GM19463 (cell line): ENCODE measurements around the gene MS4A15.

ENCODE experiments used
- ATAC-seq: cut with Tn5 transposase; IDR thresholded peaks from one replicate; pipeline ENCODE4 v1.9.1; 2021; ENCODE audit warnings: mild to moderate bottlenecking, moderate library complexity; ENCODE audit not compliant: unreplicated experiment

MS4A15 gene

DNA sequence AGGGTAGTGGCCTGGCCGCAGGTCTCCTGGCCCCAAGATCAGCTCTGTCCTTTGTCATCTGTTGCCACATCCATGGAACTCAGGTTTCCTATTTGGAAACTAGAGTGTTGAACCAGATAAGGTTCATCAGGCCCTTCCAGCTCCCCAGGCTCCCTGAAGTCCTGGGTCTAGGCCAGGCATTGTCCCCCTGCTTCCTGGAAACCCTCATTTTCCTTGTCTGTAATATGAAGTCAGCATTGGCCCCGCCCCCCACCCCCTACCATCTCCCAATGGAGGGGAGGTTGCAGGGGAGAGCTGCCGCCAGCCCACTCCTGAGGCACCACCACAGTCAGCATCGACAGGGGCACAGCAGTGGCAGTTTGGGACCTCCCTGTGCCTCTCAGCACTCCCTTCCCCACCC, 19.5 kb downstream of the MS4A15 start:
- ATAC-seq: no peak

- ATAC-seq: no peak
These were observed 20.4 kb downstream of the MS4A15 start for GRCh38 chr11:60777106-60777505.

GRCh38 chr11:60777572-60777971, 20.9 kb downstream of the MS4A15 start:
- ATAC-seq: no peak

DNA sequence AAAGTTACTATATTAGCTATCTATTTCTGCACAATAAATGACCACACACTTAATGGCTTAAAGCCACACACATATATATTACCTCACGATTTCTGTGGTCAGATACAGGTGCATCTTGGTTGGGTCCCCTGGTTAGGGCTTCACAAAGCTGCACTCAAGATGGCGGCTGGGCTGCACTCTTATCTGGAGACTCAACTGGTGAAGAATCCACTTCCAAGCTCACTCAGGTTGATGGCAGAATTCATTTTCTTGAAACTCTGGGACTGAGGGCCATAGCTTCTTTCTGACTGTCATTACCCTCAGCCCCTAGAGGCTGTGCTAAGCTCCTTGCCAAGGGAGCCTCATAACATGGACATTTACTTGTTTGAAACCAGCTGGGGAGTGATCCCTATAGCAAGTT, 23.4 kb downstream of the MS4A15 start:
- ATAC-seq: no peak

DNA sequence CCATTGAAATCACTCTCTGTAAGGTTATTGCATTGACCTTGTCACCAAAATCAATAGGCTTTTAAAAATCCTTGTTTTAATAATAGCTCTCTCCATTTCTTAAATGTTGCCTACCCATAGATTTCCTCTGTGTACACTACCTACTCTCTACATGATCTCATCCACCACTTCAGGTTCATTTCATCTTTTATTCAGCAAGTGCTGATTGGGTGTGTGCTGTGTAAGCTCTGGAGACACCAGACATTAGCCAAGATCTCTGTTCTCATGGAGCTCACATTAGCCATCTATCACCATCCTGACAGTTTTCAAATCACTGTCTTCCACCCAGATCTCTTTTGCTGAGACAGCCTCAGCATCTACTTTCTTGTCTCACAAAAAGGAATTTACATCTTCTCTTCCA, 24.1 kb downstream of the MS4A15 start:
- ATAC-seq: no peak

DNA sequence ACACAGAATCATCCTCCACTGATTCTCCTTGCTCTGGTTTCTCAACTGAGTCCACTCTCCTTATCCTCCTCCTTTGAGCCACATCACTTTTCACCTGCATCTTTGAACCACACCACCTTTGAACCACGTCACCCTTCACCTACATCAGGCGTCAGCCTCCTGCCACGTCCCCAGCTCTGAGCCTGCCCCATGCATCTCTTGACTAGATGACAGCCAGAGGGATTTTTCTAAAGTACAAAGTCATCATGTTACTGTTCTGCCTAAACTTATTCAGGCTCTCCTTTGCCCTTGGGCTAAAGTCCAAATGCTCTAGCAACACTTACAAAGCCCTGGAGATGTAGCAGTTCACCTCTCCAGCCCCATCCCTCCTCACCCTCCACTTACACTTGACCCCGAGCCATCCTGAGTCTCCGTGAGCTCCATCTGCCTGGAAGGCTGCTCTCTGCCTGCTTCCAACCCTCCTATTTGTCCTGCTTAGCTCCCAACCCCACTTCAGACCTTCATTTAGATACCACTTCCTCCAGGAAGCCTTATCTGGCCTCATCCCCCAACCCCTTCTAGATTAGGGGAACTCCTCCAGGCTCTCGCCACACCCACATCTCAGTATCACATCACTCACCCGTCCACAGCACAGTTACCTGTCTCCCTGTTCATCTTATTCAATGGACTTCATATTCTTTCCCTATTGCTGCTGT, 24.8 kb downstream of the MS4A15 start:
- ATAC-seq: no peak

DNA sequence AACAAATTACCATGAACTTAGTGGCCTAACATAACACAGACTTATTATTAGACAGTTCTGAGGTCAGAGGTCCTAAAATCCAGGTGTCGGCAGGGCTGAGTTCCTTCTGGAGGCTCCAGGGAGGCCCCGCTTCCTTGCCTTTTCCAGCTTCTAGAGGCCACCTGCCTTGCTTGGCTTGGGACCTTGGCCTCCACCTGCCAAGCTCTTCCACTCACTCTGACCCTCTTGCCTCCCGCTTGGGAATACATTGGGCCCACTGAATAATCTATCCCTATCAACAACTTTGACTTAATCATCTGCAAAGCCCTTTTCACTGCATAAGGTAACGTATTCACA, 25.3 kb downstream of the MS4A15 start:
- no peak for ATAC-seq

- ATAC-seq: no peak
These were observed 25.9 kb downstream of the MS4A15 start for GRCh38 chr11:60782393-60783140.

DNA sequence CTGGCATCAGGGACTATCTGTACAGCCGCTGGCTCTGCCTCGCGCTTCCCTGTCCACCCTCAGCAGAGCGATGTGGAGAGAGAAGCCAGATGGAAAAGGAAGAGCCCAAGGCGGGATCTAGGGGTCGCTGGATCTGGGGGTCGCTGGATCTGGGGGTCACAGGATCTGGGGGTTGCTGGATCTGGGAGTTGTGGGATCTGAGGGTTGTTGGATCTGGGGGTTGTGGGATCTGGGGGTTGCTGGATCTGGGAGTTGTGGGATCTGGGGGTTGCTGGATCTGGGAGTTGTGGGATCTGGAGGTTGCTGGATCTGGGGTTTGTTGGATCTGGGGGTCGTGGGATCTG, 26.4 kb downstream of the MS4A15 start:
- ATAC-seq: no peak

GRCh38 chr11:60783911-60784310, 27.2 kb downstream of the MS4A15 start:
- no peak for ATAC-seq

DNA sequence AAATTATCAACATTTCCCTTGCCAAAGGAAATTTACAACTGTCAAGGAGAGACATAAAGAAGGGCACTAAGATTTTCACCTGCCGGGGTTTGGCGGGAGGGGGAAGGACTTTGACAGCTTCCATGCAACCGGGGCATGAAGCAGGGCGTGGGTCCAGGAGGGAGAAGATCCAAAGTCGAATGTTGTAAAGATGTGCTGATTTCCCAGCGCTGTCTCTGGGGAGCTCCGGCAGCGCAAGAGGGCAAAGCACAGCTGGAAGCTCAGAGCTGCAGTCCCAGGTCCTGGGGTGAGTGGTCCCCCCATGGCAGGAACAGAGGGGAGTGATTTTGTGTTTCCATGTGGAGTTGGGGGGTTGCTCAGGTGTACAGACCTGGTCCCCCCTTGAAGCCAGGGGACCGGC, 28.5 kb downstream of the MS4A15 start, which contains the start of gene MS4A10:
TSS of gene MS4A10 (plus strand) at position 198 of the 400 bp plus-strand sequence. CDS start 5,003 bp downstream, outside the sequence.
- no peak for ATAC-seq

GRCh38 chr11:60785806-60786361, 29.2 kb downstream of the MS4A15 start:
- ATAC-seq: no peak

GRCh38 chr11:60786811-60787567, 30.3 kb downstream of the MS4A15 start:
- ATAC-seq: no peak

DNA sequence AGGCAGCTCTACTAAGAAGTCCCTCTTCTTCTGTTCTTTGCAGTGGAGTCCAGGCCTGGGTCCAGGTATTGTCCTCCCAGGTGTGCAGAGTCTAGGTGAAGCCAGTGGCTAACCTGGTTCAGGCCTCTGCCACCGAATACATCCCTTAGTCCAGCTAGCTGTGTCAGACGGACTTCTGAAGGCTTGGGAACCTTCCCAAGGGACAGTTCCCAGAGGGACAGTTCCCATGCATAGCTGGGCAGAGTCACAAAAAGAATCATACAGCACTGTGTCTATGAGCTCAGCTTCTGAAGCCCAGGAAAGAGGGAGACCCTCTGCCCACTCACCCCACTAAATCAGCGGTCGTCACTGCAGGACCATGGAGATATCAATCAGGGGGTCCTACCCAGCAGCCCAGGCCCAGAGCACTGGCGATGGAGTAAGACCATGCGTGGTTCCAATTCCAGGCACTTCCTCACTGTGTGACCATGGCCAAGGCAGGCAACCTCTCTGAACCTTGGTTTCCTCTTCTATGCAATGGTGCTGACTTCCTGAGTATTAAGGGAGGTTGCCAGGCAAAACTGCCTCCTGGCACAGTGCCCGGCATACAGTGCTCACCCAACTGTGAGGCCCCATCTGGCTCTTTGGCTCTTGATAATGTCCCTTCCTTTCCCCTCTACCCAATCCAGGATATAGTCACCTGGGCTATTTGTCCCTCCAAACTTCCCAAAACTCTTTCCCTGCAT, 31.9 kb downstream of the MS4A15 start:
- ATAC-seq: no peak

- ATAC-seq: no peak
These were observed 34.1 kb downstream of the MS4A15 start for GRCh38 chr11:60790726-60791125.

DNA sequence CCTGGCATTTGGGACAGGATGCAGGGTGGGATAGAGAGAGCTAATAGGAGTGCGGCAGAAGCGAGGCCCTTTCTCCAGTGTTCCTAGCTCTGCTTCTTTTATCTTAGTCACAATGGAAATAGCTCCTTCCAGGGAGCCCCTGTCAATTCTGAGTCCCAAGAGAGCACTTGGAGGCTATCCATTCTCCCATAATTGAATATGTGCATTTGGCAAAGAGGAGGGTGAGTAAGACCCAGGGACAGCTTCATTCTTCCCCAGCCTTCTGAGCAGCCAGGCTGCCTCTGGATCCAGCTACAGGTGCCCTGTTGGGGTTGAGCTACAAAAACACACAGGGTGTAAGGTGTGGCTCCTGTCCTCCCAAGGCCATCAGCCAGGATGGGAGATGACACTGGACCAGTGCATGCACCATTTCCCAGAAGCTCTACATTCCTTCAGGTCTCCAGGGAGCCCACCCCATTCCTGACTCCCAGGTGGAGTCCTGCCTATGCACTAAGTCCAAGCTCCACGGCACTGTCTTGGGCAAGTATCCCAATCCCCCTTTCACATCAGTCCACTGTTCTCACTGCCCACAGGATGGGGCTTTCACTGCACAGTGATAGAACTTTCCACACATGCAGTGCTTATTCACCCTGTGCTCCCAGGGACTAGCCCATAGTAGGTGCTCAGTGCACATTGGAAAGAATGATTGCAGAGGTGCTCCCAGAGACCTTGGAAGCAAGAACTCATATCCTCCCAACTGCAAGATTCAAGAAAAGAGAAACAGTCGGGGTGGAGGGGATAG, 34.7 kb downstream of the MS4A15 start:
- ATAC-seq: no peak

- no peak for ATAC-seq
These were observed 35.9 kb downstream of the MS4A15 start for GRCh38 chr11:60792521-60792920.

- no peak for ATAC-seq
These were observed 38.6 kb downstream of the MS4A15 start for GRCh38 chr11:60795291-60795690.

DNA sequence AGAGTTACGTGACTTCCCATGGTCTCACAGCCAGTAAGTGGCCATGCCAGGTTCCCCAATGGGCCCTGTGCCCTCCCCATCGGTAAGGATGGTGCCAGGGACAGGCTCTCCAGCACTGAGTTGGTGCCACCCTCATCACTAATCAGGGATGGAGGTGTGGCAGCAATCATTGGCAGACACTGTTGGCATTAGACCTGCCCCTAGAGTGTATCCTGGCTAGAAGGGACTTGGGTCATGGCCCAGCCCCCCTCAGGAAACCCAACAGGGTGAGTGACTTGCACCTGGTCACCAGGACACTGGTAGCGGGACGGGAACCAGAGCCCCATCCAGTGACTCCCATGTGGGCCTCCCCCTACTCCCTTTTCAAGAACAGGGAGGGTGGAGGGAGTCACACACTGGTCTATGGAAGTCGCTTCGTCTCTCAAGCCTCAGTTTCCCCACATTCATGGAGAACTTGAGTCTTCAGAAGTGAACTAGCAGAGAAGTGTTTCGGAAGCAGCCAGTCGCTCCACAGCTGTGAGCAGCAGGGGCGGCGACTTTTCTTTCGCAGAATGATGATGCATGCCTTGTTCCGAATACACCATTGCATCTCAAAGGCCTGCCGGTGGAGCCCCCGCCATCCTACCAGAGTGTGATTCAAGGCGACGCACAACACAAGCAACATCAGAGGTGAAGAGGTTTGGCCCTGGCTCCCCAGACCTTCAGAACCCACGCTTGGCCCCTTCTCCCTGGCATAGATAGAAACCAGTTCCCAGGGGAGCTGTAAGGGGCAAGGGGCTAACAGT, 41.4 kb downstream of the MS4A15 start:
- ATAC-seq: no peak
